K562 (cell line): ENCODE results near the gene PLPP4. TPM values are rescaled to one million over a fixed set of nuclear protein-coding genes. Genes with fewer than 3 reads are reported as not detected.

Experiments used
- ATAC-seq: fragments of 200-7000 bp; cut with Tn5 transposase; 3 replicates; pipeline ENCODE4 v1.9.1; 2020; ENCODE audit warnings: moderate library complexity
- BruUV-seq: library from RNA; stranded (reverse); fragments of 400-500 nt; replicated peaks from 2 replicates; lab custom pipeline; 2021; lab: Mats Ljungman, UMichigan
- CTCF ChIA-PET: fragments of 300-600 bp; formaldehyde crosslinking; extraction: SDS; loops from one replicate; lab custom pipeline; 2021; ENCODE audit warnings: low intra/inter-chr PET ratio; lab: Yijun Ruan, JAX
- POLR2A ChIA-PET: fragments of 300-600, 350-650 bp; sonication (Branson Sonifier 250); formaldehyde crosslinking; extraction: SDS; loops from one replicate; lab custom pipeline; 2021; ENCODE audit warnings: antibody characterized with exemption, inconsistent platforms; lab: Yijun Ruan, JAX
- DNase-seq, 4 experiments: peaks; one replicate each; pipeline versions ENCODE4 v3.0.0 to v3.0.0-alpha.2; 2011 to 2018; ENCODE audit warnings: low spot score in 3 of 4, mixed read lengths in 3 of 4; ENCODE audit errors: extremely low read depth in 1 of 4
- FAIRE-seq: peaks from 2 replicates; lab custom pipeline; 2011; peaks lifted over from hg19 to GRCh38; lab: Jason Lieb, UNC
- H2AFZ ChIP-seq: 2 replicates; pipeline ENCODE4 v1.6.0; 2011; ENCODE audit warnings: low read depth, low read length, control low read depth, inconsistent platforms
- H3K27ac ChIP-seq: fragments of 200-600 bp; 3 replicates; pipeline ENCODE4 v1.8.0; 2011; ENCODE audit warnings: low read depth, mild to moderate bottlenecking, control low read depth, inconsistent platforms, low read length, moderate library complexity, mixed read lengths; ENCODE audit errors: extremely low read depth
- H3K27me3 ChIP-seq, 2 experiments: fragments of 300-600 bp in 1 of 2; 2 replicates in 1 of 2; 3 replicates in 1 of 2; pipeline versions ENCODE4 v1.6.0 to v1.8.0; 2011; ENCODE audit warnings: inconsistent platforms in 2 of 2, low read length in 2 of 2, mild to moderate bottlenecking in 1 of 2, mixed read lengths in 1 of 2, moderate library complexity in 1 of 2; ENCODE audit not compliant: control insufficient read depth in 2 of 2, insufficient read depth in 2 of 2
- H3K36me3 ChIP-seq: fragments of 300-600 bp; 3 replicates; pipeline ENCODE4 v1.8.0; 2011; ENCODE audit warnings: mild to moderate bottlenecking, low read length, inconsistent platforms; ENCODE audit not compliant: control insufficient read depth, insufficient read depth
- H3K4me1 ChIP-seq, 2 experiments: fragments of 200-600 bp in 1 of 2; replicated peaks in 1 of 2; 2 replicates in 1 of 2; 3 replicates in 1 of 2; pipeline versions ENCODE4 v1.5.1 to v1.8.0; 2011; ENCODE audit warnings: inconsistent platforms in 2 of 2, low read length in 2 of 2, mild to moderate bottlenecking in 1 of 2, mixed read lengths in 1 of 2, moderate library complexity in 1 of 2; ENCODE audit not compliant: control insufficient read depth in 2 of 2, insufficient read depth in 2 of 2
- H3K4me2 ChIP-seq: 2 replicates; pipeline ENCODE4 v1.6.1; 2011; ENCODE audit warnings: low read length, control low read depth, inconsistent platforms, mixed read lengths; ENCODE audit not compliant: insufficient read depth
- H3K4me3 ChIP-seq: fragments of 200-600 bp; sonication (generic), shearing (Covaris generic); 2 replicates; pipeline ENCODE4 v1.5.1; 2016; ENCODE audit warnings: control low read depth, inconsistent platforms
- H3K79me2 ChIP-seq: fragments of 200-600 bp; 3 replicates; pipeline ENCODE4 v1.8.0; 2011; ENCODE audit warnings: low read length, inconsistent platforms; ENCODE audit not compliant: control insufficient read depth, insufficient read depth
- H3K9ac ChIP-seq, 2 experiments: 2 replicates each; pipeline versions ENCODE4 v1.6.0 to v1.6.1; 2011; ENCODE audit warnings: low read depth in 2 of 2, low read length in 2 of 2, control low read depth in 1 of 2, inconsistent platforms in 1 of 2, mild to moderate bottlenecking in 1 of 2, mixed read lengths in 1 of 2; ENCODE audit not compliant: insufficient read depth in 1 of 2
- H3K9me1 ChIP-seq: one replicate; pipeline ENCODE4 v1.6.0; 2011; ENCODE audit warnings: inconsistent platforms, mild to moderate bottlenecking, low read length, moderate library complexity; ENCODE audit not compliant: control insufficient read depth, insufficient read depth
- H3K9me3 ChIP-seq: replicated peaks from 2 replicates; pipeline ENCODE4 v1.5.1; 2011; ENCODE audit warnings: low read depth, low read length, inconsistent platforms; ENCODE audit not compliant: control insufficient read depth, insufficient read depth
- H4K20me1 ChIP-seq: replicated peaks from 2 replicates; pipeline ENCODE4 v1.6.1; 2011; ENCODE audit warnings: low read length, inconsistent platforms, mixed read lengths; ENCODE audit not compliant: control insufficient read depth, insufficient read depth
- CCAR2 ChIP-seq: fragments of 200-400 bp; formaldehyde crosslinking; IDR thresholded peaks from 2 replicates; pipeline ENCODE4 v1.6.1; 2017; ENCODE audit warnings: mild to moderate bottlenecking, low read depth, low read length
- CTCFL ChIP-seq: IDR thresholded peaks from 2 replicates; pipeline ENCODE4 v1.6.1; 2011; ENCODE audit warnings: borderline replicate concordance, low read depth, mild to moderate bottlenecking, moderate library complexity, low read length; ENCODE audit not compliant: insufficient read depth, poor library complexity, severe bottlenecking
- NCOR1 ChIP-seq: fragments of 450-650 bp; IDR thresholded peaks from 2 replicates; pipeline ENCODE4 v1.6.1; 2016; ENCODE audit warnings: mild to moderate bottlenecking, moderate library complexity
- ZC3H4 ChIP-seq: sonication (generic); formaldehyde crosslinking; IDR thresholded peaks from 2 replicates; pipeline ENCODE4 v1.9.0; 2021; ENCODE audit warnings: missing genetic modification reagents, borderline replicate concordance
- ZNF717 ChIP-seq: fragments of 250-450 bp; sonication (Bioruptor Pico); IDR thresholded peaks from 2 replicates; pipeline ENCODE4 v1.5.0; 2021
- WGBS: fragments of 100-300 bp; shearing (Covaris generic); methylation state at CpG from one replicate; pipeline ENCODE4 v1.1.6; 2016; ENCODE audit warnings: low coverage, mixed read lengths; ENCODE audit not compliant: insufficient coverage; ENCODE audit errors: missing lambda C conversion rate; 5-methylcytosine and 5-hydroxymethylcytosine counted together
- in situ Hi-C: fragments of 300-500 bp; cut with MboI; formaldehyde crosslinking; loops from 4 replicates; pipeline ENCODE4 v1.15.0; 2018; ENCODE audit warnings: inconsistent platforms, mixed read lengths
- intact Hi-C: fragments of 100-400 bp; cut with micrococcal nuclease; formaldehyde crosslinking; loops from 2 replicates; pipeline ENCODE4 v1.14.2; 2022
- polyA plus RNA-seq, 8 experiments: library from polyadenylated mRNA; depleted of rRNA in 4 of 8; stranded (reverse) in 5 of 8; unstranded in 3 of 8; fragments of >200 nt; fragmentation: Nextera tagmentation in 2 of 8; fragmentation: Illumina TruSeq in 1 of 8; extraction: Ambion mirVana in 2 of 8; extraction: Trizol in 1 of 8; gene quantifications; 2 replicates each; pipeline versions ENCODE4 v1.2.1 to v1.2.3, GENCODE V29; 2011 to 2014; ENCODE audit warnings: inconsistent platforms in 1 of 8, missing spikeins in 1 of 8
- total RNA-seq, 7 experiments: library from RNA; depleted of rRNA in 6 of 7; stranded (reverse); fragments of >200 nt in 6 of 7; fragmentation: Illumina TruSeq in 2 of 7; extraction: Trizol in 2 of 7; gene quantifications; 2 replicates each; pipeline versions ENCODE4 v1.2.1 to v1.2.3, GENCODE V29; 2011 to 2021; ENCODE audit warnings: low replicate concordance in 1 of 7
- TF ChIP-seq, protein P1 (sequence below): fragments of 250-450 bp; sonication (Bioruptor Pico); IDR thresholded peaks from 2 replicates; pipeline ENCODE4 v1.5.0; 2022; ENCODE audit warnings: mild to moderate bottlenecking
- TF ChIP-seq, protein P2 (sequence below): fragments of 250-450 bp; sonication (Bioruptor Pico); IDR thresholded peaks from 2 replicates; pipeline ENCODE4 v1.8.0; 2022; ENCODE audit warnings: moderate library complexity, mild to moderate bottlenecking, inconsistent platforms

Gene PLPP4
- total and polyA plus RNA-seq, 9 of the 15 experiments (the other 6 are each of a cell fraction or from before 2014, with no cell fraction given): 0.08 TPM; not detected in 8

- 0% methylated on average over 4 of the region's 5 CpGs for WGBS
- ChIA-PET POLR2A (no interaction called here), CTCF (no interaction called here)
These were observed 130.0 kb downstream of the PLPP4 start for GRCh38 chr10:120587061-120587460.

DNA sequence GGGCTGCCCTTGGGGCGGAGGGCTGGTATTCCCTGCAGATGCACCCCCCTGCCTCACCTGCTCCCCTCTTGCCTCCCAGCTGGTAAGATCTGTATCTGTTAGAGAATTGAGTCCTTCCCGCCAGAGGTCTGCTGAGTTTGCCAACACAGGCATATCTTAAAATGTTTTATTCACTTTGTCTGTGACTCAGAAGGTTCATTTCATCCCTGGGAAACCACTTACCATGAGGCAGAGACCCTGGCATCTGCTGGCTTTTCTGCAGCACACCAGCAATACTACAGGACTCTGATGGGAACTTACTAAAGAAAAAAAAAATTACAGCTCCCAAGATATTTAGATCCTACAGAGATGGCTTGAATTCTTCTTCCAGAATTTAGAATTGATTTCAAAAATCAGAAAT, 131.3 kb downstream of the PLPP4 start:
- DNase-seq (no peak), ATAC-seq (no peak)
- Histone ChIP-seq H3K4me3 (no peak overlapping the region), H3K4me1 (no peaks in the 10 kb centered on the region), H3K9ac (no peak overlapping the region), H3K4me2 (no peak overlapping the region), H3K79me2 (no peaks in the 10 kb centered on the region), H2AFZ (no peak overlapping the region), H3K9me1 (no peaks in the 10 kb centered on the region), H3K27me3 (no peaks in the 10 kb centered on the region; a peak in 1 of 5 replicates), H4K20me1 (no peaks in the 10 kb centered on the region), H3K9me3 (no peaks in the 10 kb centered on the region)
- BruUV-seq: no TSS peak
- POLR2A ChIA-PET: no interaction called here
- CTCF ChIA-PET: no interaction called here
- WGBS: 0% methylated on average over 2 of the region's 2 CpGs
- intact Hi-C loops: no loop called here
- TF ChIP-seq ZNF717 (CRISPR knock-in tag): no peak
- no peak for TF ChIP-seq CTCFL
- no peak for TF ChIP-seq CCAR2
- TF ChIP-seq, protein P1, sequence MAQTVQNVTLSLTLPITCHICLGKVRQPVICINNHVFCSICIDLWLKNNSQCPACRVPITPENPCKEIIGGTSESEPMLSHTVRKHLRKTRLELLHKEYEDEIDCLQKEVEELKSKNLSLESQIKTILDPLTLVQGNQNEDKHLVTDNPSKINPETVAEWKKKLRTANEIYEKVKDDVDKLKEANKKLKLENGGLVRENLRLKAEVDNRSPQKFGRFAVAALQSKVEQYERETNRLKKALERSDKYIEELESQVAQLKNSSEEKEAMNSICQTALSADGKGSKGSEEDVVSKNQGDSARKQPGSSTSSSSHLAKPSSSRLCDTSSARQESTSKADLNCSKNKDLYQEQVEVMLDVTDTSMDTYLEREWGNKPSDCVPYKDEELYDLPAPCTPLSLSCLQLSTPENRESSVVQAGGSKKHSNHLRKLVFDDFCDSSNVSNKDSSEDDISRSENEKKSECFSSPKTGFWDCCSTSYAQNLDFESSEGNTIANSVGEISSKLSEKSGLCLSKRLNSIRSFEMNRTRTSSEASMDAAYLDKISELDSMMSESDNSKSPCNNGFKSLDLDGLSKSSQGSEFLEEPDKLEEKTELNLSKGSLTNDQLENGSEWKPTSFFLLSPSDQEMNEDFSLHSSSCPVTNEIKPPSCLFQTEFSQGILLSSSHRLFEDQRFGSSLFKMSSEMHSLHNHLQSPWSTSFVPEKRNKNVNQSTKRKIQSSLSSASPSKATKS: no peak
- TF ChIP-seq, protein P2, sequence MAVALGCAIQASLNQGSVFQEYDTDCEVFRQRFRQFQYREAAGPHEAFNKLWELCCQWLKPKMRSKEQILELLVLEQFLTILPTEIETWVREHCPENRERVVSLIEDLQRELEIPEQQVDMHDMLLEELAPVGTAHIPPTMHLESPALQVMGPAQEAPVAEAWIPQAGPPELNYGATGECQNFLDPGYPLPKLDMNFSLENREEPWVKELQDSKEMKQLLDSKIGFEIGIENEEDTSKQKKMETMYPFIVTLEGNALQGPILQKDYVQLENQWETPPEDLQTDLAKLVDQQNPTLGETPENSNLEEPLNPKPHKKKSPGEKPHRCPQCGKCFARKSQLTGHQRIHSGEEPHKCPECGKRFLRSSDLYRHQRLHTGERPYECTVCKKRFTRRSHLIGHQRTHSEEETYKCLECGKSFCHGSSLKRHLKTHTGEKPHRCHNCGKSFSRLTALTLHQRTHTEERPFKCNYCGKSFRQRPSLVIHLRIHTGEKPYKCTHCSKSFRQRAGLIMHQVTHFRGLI (CRISPR knock-in tag): no peak
- TF ChIP-seq NCOR1: no peak
- TF ChIP-seq, all 486 proteins: peak for 0
- Histone ChIP-seq H3K27ac (no peak overlapping the region), H3K36me3 (no peaks in the 10 kb centered on the region)
- in situ Hi-C loops: no loop called here
- FAIRE-seq: no peak

More at GRCh38 chr10:120587061-120587460, 130.0 kb downstream of the PLPP4 start:
- in situ Hi-C loops (no loop called here), intact Hi-C loops (no loop called here)
- Histone ChIP-seq H2AFZ (no peak overlapping the region), H3K4me1 (no peaks in the 10 kb centered on the region), H3K27ac (no peak overlapping the region), H3K9me1 (no peaks in the 10 kb centered on the region), H3K79me2 (no peaks in the 10 kb centered on the region), H3K9ac (no peak overlapping the region), H3K9me3 (no peaks in the 10 kb centered on the region), H3K4me2 (no peak overlapping the region), H3K4me3 (no peak overlapping the region), H3K36me3 (no peaks in the 10 kb centered on the region), H4K20me1 (no peaks in the 10 kb centered on the region), H3K27me3 (no peaks in the 10 kb centered on the region; a peak in 1 of 5 replicates)
- no peak for ATAC-seq
- no TSS peak for BruUV-seq
- FAIRE-seq: no peak
- no peak for DNase-seq
- TF ChIP-seq ZC3H4: no peak
